ENCODE data around the gene NCBP2L.

The NCBP2L gene

GRCh38 chrX:107842715-107843400 lies 65.3 kb downstream of the NCBP2L start:
- in situ Hi-C loops (cut with HindIII; ENCODE audit: low pct_ligation_motif_present, low sequenced_read_pairs): no loop called here
- TF ChIP-seq, protein P1, sequence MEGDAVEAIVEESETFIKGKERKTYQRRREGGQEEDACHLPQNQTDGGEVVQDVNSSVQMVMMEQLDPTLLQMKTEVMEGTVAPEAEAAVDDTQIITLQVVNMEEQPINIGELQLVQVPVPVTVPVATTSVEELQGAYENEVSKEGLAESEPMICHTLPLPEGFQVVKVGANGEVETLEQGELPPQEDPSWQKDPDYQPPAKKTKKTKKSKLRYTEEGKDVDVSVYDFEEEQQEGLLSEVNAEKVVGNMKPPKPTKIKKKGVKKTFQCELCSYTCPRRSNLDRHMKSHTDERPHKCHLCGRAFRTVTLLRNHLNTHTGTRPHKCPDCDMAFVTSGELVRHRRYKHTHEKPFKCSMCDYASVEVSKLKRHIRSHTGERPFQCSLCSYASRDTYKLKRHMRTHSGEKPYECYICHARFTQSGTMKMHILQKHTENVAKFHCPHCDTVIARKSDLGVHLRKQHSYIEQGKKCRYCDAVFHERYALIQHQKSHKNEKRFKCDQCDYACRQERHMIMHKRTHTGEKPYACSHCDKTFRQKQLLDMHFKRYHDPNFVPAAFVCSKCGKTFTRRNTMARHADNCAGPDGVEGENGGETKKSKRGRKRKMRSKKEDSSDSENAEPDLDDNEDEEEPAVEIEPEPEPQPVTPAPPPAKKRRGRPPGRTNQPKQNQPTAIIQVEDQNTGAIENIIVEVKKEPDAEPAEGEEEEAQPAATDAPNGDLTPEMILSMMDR (IDR thresholded peaks at IDR 0.05; ENCODE audit: low read depth, low read length, missing control alignments): no peak
- Histone ChIP-seq H3K27ac (no peak overlapping the region), H3K4me3 (ENCODE audit: low read depth, low read length) (no peak overlapping the region), H3K27me3 (replicated peaks) (no peaks in the 10 kb centered on the region), H3K36me3 (replicated peaks) (no peaks in the 10 kb centered on the region)
- DNase-seq: no peak

All from brain microvascular endothelial cell (primary cell).